ENCODE measurements around the gene WDR33.

WDR33 gene

GRCh38 chr2:127685410-127686080, 125.4 kb downstream of the WDR33 start:
- no peak for DNase-seq

GRCh38 chr2:127683757-127684156, 127.2 kb downstream of the WDR33 start:
- no peak for DNase-seq

GRCh38 chr2:127683056-127683455, 127.9 kb downstream of the WDR33 start:
- DNase-seq = no peak

- no peak for DNase-seq
These were observed 128.8 kb downstream of the WDR33 start for GRCh38 chr2:127681976-127682857.

DNA sequence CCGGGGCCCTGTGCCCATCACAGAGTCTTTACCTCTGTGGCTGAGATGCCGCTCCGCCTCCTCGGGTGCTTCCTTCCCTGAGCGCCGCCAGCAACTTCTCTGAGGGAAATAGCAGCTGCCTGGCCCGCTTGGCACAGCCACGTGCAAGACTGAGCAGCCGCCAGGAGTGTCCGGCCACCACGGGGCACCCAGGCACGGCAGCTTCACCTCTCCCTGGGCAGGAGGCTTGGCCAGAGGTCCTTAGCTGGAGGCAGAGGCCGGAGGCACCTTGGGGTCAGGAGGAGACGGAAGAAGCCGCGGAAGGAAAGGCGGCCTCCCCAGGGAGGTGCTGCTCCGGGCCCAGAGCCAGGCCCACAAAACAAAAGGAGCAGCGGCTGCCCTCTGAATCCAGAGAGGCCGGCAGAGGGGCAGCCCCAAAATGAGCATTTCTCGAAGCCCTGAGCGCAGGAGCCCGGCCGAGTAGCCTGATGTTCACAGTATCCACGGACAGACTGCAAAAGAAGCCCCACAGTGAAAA, 129.6 kb downstream of the WDR33 start:
- no peak for DNase-seq

- no peak for DNase-seq
These were observed 130.2 kb downstream of the WDR33 start for GRCh38 chr2:127680706-127681287.

DNA sequence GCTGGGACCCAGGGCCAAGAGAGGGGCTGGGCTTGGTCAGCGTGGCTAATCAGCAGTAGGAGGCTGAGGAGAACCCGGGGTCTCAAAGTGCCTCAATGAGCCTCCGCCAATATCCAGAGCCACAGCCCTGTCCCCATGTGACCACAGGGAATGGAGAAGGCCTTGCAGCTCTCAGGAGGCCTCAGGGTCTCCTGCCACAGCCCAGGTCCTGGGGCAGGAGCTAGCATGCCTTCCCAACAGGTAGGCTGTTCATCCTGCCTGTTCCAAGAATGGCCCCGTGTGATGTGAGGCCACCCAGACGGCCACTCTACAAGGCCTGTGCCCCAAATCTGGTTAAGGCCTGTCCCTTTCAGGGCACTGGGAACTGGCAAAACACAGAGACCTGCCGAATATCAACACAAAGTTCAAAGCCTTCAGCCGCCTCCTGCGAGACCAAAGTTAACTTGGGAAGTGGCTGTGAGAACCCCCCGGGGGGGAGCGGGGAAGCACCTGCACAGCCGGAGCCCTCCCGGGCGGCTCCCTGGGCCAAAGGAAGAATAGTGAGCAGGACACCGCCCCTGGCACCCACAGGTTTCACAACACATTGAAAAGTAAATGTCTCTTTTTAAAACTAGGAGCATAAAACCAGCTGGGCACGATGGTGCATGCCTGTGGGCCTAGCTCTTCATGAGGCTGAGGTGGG, 131.2 kb downstream of the WDR33 start:
- DNase-seq = no peak

GRCh38 chr2:127678991-127679390, 132.0 kb downstream of the WDR33 start:
- no peak for DNase-seq

DNA sequence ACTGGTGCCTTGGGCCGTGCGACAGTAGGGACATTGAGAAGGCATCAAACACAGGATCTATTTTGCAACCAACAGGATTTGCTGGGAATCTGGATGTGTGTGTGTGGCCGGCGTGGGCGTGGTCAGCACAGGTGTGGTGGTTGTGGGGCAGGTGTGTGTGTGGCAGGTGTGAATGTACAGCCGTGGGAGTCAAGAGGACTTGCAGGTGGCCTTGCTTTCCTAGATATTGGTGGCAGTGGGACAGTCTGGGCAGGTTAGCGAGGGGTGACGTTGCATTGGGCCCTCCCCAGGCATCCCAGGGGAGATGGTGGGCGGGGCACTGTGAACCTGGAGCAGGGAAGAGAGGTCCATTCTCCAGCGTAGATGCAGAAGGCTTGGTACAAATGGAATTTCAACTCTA, 132.4 kb downstream of the WDR33 start:
- DNase-seq = no peak

DNA sequence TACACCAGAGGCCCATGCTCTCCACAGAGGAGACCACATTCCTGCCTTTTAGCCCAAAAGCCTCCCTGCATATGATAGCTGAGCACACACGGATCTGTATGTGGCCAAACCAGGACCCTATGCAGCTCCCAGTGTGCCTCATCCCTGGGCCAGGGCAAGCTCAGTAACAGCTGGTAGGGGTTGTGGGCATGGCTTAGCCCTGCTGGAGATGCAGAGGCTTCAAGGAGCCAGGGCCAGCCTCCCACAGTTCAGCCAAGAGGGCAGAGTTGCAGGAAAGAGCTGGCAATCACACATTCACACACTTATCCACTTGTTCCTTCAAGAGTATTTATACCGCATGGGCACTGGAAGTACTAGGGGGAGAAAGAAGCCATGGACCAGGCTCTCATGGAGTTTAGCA, 134.1 kb downstream of the WDR33 start:
- no peak for DNase-seq

- no peak for DNase-seq
These were observed 135.4 kb downstream of the WDR33 start, which contains the start of gene LIMS2 for GRCh38 chr2:127675331-127676261. LIMS2 (minus strand) TSS chr2:127675530; CDS start chr2:127675024, 506 bp downstream.

DNA sequence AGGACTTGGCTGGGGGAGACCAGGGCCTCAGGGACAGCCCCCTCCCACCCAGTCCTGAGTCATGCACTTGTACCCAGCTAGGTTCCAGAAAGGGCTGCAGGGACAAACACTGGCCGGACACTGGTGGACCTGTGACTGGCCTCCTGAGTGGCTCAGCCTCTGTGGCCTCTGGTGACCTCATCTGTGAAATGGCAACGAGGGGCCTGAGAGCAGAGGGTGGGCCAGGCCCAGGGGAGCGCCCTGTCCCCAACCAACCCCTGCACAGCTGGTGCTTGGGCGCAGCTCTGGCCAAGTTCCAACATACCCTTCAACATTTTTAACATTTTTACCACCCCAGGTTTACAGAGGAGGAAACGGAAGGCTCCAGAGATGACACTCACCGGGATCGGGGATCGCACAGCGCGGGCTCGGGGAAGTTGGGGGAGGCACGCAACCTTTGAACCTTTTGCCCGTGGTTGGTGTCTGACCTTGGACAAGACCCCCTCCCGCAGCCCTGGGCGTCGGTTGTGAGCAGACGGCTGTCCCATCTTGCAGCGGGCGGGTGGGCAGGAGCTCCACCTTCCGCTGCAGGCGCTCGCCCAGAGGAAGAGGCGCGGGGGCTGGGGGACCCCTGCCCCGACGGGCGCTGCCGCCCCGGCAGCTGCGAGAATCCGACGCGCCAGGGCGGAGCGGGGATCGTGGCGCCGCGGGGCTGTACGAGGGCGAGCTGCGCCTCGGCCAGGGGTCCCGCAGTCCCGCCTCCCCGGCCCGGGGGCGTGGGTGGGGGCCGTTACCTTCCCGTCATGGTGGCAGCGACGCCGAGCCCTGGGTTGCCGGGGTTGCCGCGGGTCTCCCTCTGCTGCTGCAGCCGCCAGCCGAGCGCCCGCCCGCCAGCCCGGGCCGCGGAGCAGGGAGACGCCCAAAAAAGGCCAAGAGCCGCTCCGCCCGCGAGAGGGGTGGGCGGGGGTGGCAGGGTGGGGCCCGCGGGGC, 136.4 kb downstream of the WDR33 start:
- DNase-seq = no peak

- no peak for DNase-seq
These were observed 137.5 kb downstream of the WDR33 start for GRCh38 chr2:127673291-127674069.

GRCh38 chr2:127672341-127673224, 138.4 kb downstream of the WDR33 start:
- no peak for DNase-seq

DNA sequence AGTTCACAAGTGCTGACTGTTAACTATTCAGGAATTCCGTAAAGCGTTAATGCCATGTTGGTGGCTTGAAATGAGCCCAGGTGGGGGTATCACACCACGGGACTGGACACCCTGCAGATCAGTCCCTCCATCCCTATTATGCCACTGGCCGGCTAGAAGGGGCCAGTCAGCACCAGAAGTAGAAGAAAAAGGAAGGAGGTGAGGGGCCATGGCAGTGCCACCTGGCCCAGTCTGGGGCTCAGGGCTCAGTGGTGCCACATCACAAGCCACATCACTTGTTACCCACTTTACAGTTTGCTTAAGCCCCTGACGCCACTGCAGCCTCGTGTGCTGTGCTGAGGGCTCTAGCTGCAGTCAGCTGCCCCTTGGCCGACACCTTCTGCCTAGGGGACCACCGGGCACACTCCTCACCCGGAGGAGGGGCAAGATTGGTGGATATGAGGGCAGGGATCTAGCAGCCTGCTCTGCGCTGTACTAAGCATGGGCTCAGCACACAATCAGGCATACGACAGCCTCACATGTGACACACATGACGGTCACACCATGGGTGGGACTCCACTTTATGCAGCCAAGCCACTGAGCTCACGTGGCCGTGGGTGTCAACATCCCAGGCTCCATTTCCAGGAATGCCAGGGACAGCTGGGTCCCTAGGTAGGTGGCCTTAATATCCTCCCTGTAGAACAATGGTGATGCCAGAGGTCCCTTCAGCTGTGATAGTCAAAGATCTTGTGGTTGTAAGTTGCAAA, 139.2 kb downstream of the WDR33 start:
- no peak for DNase-seq

DNA sequence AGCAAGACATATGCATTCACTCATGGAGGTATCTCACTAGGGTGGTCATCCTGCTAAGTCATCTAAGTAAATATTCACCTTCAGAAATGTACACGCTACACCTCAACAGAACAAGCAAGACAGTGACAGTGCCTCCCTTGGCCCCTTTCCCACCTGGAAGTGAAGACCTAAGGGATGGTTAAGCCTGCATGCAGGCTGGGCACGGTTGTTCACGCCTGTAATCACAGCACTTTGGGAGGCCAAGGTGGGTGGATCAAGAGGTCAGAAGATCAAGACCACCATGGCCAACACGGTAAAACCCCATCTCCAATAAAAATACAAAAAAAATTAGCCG, 140.0 kb downstream of the WDR33 start:
- DNase-seq = no peak

GRCh38 chr2:127670055-127670956, 140.7 kb downstream of the WDR33 start:
- DNase-seq = no peak
